NCI-H2227 (cell line): ENCODE data around the gene AMELX.

Source experiments
- DNase-seq: peaks from one replicate; lab custom pipeline; 2025; ENCODE audit not compliant: unreplicated experiment; lab: John Stamatoyannopoulos, UW

Gene AMELX

GRCh38 chrX:11293113-11293512 lies at the start of gene AMELX:
AMELX (plus strand) TSS chrX:11293413; CDS start chrX:11294789, 1,376 bp downstream.
- no peak for DNase-seq

GRCh38 chrX:11244636-11245035 lies 48.6 kb upstream of the AMELX start:
- DNase-seq = no peak

GRCh38 chrX:11254417-11255109 lies 38.6 kb upstream of the AMELX start:
- no peak for DNase-seq

GRCh38 chrX:11257290-11257689 lies 35.9 kb upstream of the AMELX start:
- no peak for DNase-seq

- no peak for DNase-seq
Observed at GRCh38 chrX:11257711-11258110, 35.5 kb upstream of the AMELX start.

GRCh38 chrX:11259437-11259836 lies 33.8 kb upstream of the AMELX start:
- no peak for DNase-seq

- no peak for DNase-seq
Observed at GRCh38 chrX:11261260-11261659, 32.0 kb upstream of the AMELX start.

GRCh38 chrX:11264925-11265324 lies 28.3 kb upstream of the AMELX start:
- DNase-seq = no peak

GRCh38 chrX:11265352-11265751 lies 27.9 kb upstream of the AMELX start:
- no peak for DNase-seq

GRCh38 chrX:11266573-11267003 lies 26.6 kb upstream of the AMELX start:
- no peak for DNase-seq

- DNase-seq = no peak
Observed at GRCh38 chrX:11267425-11267824, 25.8 kb upstream of the AMELX start.

- DNase-seq = no peak
Observed at GRCh38 chrX:11269006-11269405, 24.2 kb upstream of the AMELX start.

GRCh38 chrX:11269996-11270395 lies 23.2 kb upstream of the AMELX start:
- DNase-seq = no peak

- DNase-seq = no peak
Observed at GRCh38 chrX:11272290-11272689, 20.9 kb upstream of the AMELX start.

GRCh38 chrX:11272863-11273262 lies 20.4 kb upstream of the AMELX start:
- DNase-seq = no peak

- no peak for DNase-seq
Observed at GRCh38 chrX:11273544-11273943, 19.7 kb upstream of the AMELX start.

- DNase-seq = no peak
Observed at GRCh38 chrX:11282043-11282442, 11.2 kb upstream of the AMELX start.

GRCh38 chrX:11285651-11286050 lies 7.6 kb upstream of the AMELX start:
- no peak for DNase-seq

- no peak for DNase-seq
Observed at GRCh38 chrX:11287505-11287904, 5.7 kb upstream of the AMELX start.

- DNase-seq = no peak
Observed at GRCh38 chrX:11290416-11291102, 2.7 kb upstream of the AMELX start.

- no peak for DNase-seq
Observed at GRCh38 chrX:11296051-11296450, 2.8 kb downstream of the AMELX start.

GRCh38 chrX:11298600-11298999 lies 5.4 kb downstream of the AMELX start:
- no peak for DNase-seq

GRCh38 chrX:11304829-11305228 lies 11.6 kb downstream of the AMELX start:
- DNase-seq = no peak
